ENCODE data around the gene CAMKMT.

Gene CAMKMT

DNA sequence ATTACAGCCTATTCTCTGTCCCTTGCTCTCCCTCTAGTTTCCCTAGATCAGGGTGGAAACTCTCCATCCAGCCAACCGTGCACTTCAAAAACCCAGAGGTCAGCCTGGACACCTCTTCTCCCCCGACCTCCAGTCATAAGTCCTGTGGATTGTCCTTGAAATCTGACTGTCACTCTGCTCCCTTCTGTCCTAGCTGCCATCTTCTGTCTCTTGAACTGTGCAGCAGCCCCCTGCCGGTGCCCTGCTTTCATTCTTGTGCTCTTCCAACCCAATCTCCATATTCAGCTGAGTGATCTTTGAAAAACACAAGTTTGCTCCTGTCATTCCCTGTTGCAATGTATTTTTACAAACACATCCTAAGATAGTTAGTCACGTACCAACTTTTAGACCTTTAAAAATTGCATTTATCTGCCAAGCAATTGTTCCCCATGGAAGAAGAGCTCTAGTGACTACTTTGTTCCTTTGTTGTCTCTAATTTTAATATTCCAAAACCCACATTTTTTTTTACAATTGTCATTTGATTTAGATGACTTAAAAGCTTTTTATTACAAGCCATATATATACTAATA, 254.3 kb downstream of the CAMKMT start:
- Histone ChIP-seq H4K20me1 (ENCODE audit: low read depth, low read length) (no peaks in the 10 kb centered on the region), H3K27me3 (ENCODE audit: low read length) (no peaks in the 10 kb centered on the region), H3F3A (ENCODE audit: insufficient read depth) (no peaks in the 10 kb centered on the region), H3K79me2 (ENCODE audit: insufficient read depth, low read length) (no peaks in the 10 kb centered on the region), H3K4me2 (ENCODE audit: low read depth, low read length, poor library complexity, severe bottlenecking) (no peak overlapping the region), H3K27ac (ENCODE audit: low read depth, low read length) (no peak overlapping the region), H3K9ac (ENCODE audit: low read length) (no peak overlapping the region), H2AFZ (ENCODE audit: low read depth, low read length, severe bottlenecking) (no peak overlapping the region), H3K9me3 (ENCODE audit: insufficient read depth, low read length) (no peaks in the 10 kb centered on the region), H3K9me2 (replicated peaks; ENCODE audit: insufficient read depth, low read length) (no peaks in the 10 kb centered on the region), H3K36me3 (ENCODE audit: low read length) (no peaks in the 10 kb centered on the region), H3K4me3 (ENCODE audit: insufficient read depth, low read length, poor library complexity, severe bottlenecking) (no peak overlapping the region)
- TF ChIP-seq, protein P1, sequence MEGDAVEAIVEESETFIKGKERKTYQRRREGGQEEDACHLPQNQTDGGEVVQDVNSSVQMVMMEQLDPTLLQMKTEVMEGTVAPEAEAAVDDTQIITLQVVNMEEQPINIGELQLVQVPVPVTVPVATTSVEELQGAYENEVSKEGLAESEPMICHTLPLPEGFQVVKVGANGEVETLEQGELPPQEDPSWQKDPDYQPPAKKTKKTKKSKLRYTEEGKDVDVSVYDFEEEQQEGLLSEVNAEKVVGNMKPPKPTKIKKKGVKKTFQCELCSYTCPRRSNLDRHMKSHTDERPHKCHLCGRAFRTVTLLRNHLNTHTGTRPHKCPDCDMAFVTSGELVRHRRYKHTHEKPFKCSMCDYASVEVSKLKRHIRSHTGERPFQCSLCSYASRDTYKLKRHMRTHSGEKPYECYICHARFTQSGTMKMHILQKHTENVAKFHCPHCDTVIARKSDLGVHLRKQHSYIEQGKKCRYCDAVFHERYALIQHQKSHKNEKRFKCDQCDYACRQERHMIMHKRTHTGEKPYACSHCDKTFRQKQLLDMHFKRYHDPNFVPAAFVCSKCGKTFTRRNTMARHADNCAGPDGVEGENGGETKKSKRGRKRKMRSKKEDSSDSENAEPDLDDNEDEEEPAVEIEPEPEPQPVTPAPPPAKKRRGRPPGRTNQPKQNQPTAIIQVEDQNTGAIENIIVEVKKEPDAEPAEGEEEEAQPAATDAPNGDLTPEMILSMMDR (IDR thresholded peaks at IDR 0.05; ENCODE audit: insufficient read depth, low read length, poor library complexity, severe bottlenecking): no peak
- no peak for TF ChIP-seq EZH2phosphoT487 (conservative IDR thresholded peaks at IDR 0.05; ENCODE audit: low read length)

DNA sequence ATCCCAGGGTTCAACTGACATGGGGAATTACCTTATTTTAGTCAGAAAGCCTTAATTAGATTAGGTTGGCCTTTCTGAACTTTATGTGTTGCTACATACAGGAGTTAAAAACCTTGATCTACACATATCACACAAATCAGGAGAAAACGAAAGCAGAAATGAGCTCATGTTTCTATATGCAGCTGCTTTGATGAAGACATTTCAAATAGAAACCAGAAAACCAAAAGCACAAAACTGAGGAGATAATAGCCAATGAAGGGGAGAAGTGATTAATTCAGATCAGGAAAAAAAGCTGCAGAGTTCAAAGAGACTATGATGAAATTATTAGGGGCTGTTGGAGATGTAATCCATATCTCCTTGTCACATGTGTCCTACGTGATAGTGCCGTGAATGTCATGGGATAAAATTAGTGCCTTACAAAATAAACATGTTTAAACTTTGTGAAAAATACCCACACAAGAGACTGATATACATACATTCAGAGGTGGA, 255.0 kb downstream of the CAMKMT start:
- TF ChIP-seq EZH2phosphoT487 (conservative IDR thresholded peaks at IDR 0.05; ENCODE audit: low read length): no peak
- TF ChIP-seq, protein P1 (IDR thresholded peaks at IDR 0.05; ENCODE audit: insufficient read depth, low read length, poor library complexity, severe bottlenecking): no peak
- H3K9ac ChIP-seq (ENCODE audit: low read length): no peak overlapping the region
- H3K9me2 ChIP-seq (replicated peaks; ENCODE audit: insufficient read depth, low read length): no peaks in the 10 kb centered on the region
- H3K36me3 ChIP-seq (ENCODE audit: low read length): no peaks in the 10 kb centered on the region
- H4K20me1 ChIP-seq (ENCODE audit: low read depth, low read length): no peaks in the 10 kb centered on the region
- H3K4me2 ChIP-seq (ENCODE audit: low read depth, low read length, poor library complexity, severe bottlenecking): peak overlapping the region; percentile 35
- no peaks in the 10 kb centered on the region for H3F3A ChIP-seq (ENCODE audit: insufficient read depth)
- H2AFZ ChIP-seq (ENCODE audit: low read depth, low read length, severe bottlenecking): no peak overlapping the region
- H3K27me3 ChIP-seq (ENCODE audit: low read length): no peaks in the 10 kb centered on the region
- no peak overlapping the region for H3K27ac ChIP-seq (ENCODE audit: low read depth, low read length)
- no peak overlapping the region for H3K4me3 ChIP-seq (ENCODE audit: insufficient read depth, low read length, poor library complexity, severe bottlenecking)
- no peaks in the 10 kb centered on the region for H3K79me2 ChIP-seq (ENCODE audit: insufficient read depth, low read length)
- no peaks in the 10 kb centered on the region for H3K9me3 ChIP-seq (ENCODE audit: insufficient read depth, low read length)

DNA sequence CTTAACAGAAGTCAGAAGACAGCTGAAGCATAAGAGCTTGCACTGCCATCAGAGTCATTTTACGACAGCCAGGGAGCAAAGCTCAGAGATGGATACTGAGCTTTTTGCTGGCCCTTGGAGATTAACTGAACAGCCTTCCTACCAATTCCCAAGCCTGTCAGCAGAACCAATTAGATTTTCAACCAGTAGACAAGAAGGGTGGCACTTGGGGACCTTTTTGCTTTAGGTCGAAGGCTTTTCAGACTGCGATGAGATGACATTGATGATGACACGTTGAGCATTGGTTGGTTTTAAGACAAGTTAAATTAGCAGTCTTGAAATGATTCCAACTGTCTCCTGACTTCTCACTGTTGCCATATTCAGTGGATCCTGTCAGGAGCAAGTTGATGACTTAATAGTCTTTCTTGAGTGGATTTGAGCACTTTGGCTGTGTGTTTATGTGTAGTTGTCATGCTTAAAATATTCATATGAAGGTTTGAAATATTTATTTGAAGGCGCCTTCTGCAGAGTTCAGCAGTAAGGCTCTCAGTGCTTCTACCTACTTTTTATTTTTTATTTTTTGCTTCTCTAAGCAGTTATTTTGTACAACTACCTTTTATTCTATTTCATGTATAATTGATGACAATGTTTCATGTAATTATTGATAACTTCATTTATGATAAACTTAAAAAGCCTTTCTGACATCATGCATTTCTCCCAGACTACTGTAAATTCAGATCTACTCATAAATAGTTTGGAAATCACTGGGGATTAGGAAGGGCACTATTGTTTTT, 256.7 kb downstream of the CAMKMT start:
- H3F3A ChIP-seq (ENCODE audit: insufficient read depth): no peaks in the 10 kb centered on the region
- H3K36me3 ChIP-seq (ENCODE audit: low read length): no peaks in the 10 kb centered on the region
- no peaks in the 10 kb centered on the region for H3K27me3 ChIP-seq (ENCODE audit: low read length)
- TF ChIP-seq, protein P1 (IDR thresholded peaks at IDR 0.05; ENCODE audit: insufficient read depth, low read length, poor library complexity, severe bottlenecking): no peak
- TF ChIP-seq EZH2phosphoT487 (conservative IDR thresholded peaks at IDR 0.05; ENCODE audit: low read length): no peak
- no peak overlapping the region for H3K4me2 ChIP-seq (ENCODE audit: low read depth, low read length, poor library complexity, severe bottlenecking)
- H3K4me3 ChIP-seq (ENCODE audit: insufficient read depth, low read length, poor library complexity, severe bottlenecking): no peak overlapping the region
- H4K20me1 ChIP-seq (ENCODE audit: low read depth, low read length): no peaks in the 10 kb centered on the region
- no peak overlapping the region for H3K9ac ChIP-seq (ENCODE audit: low read length)
- no peak overlapping the region for H3K27ac ChIP-seq (ENCODE audit: low read depth, low read length)
- no peaks in the 10 kb centered on the region for H3K9me3 ChIP-seq (ENCODE audit: insufficient read depth, low read length)
- no peaks in the 10 kb centered on the region for H3K79me2 ChIP-seq (ENCODE audit: insufficient read depth, low read length)
- H3K9me2 ChIP-seq (replicated peaks; ENCODE audit: insufficient read depth, low read length): no peaks in the 10 kb centered on the region
- H2AFZ ChIP-seq (ENCODE audit: low read depth, low read length, severe bottlenecking): no peak overlapping the region
